GM12864 (cell line): ENCODE data around the gene C1orf50.

ENCODE experiments used
- DNase-seq: peaks from one replicate; pipeline ENCODE4 v3.0.0-alpha.2; 2011; ENCODE audit warnings: low read depth
- H3K4me3 ChIP-seq: 2 replicates; pipeline ENCODE4 v1.5.1; 2011; ENCODE audit warnings: mild to moderate bottlenecking, low read depth, low read length, control low read depth
- CTCF ChIP-seq: IDR thresholded peaks from 2 replicates; pipeline ENCODE4 v1.5.1; 2011; ENCODE audit warnings: low read depth, mild to moderate bottlenecking, moderate library complexity, low read length, control low read depth, inconsistent platforms; ENCODE audit errors: missing control alignments

Gene C1orf50

GRCh38 chr1:42784946-42785693 lies 18.1 kb downstream of the C1orf50 start, which contains the start of gene TMEM269:
TSS of gene TMEM269 (plus strand) at chr1:42784991. CDS start at chr1:42789894, 4,903 bp downstream.
- no peak within 1 kb of the TSS for H3K4me3 ChIP-seq
- no peak for TF ChIP-seq CTCF
- DNase-seq, result no peak

DNA sequence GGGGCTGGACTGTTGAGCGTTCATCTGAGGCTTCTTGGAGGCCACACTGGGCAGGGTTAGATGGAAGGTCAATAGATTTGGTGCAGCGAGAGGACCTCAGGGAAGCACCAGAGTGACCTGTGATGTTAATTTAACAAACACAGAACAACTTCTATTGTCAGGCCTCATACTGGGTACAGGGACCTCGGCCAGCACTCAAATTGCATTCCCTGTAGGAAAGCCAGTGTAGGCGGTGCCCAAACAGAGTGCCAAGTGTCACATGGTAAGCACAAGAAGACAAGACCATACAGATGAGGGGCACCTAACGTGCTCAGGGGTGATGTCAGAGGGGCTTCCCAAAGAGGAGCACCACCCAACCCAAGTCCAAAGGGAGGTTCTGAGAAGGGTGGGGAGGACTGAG lies 19.0 kb downstream of the C1orf50 start:
- no peak for TF ChIP-seq CTCF
- no peak overlapping the region for H3K4me3 ChIP-seq
- DNase-seq, result no peak

GRCh38 chr1:42788021-42788420 lies 21.0 kb downstream of the C1orf50 start:
- TF ChIP-seq CTCF, result no peak
- DNase-seq, result no peak

GRCh38 chr1:42793824-42794223 lies 26.8 kb downstream of the C1orf50 start:
- no peak overlapping the region for H3K4me3 ChIP-seq
- TF ChIP-seq CTCF, result no peak
- no peak for DNase-seq

More at GRCh38 chr1:42788021-42788420, 21.0 kb downstream of the C1orf50 start:
- no peak overlapping the region for H3K4me3 ChIP-seq

GRCh38 chr1:42797414-42797813 lies 30.4 kb downstream of the C1orf50 start:
- no peak for TF ChIP-seq CTCF
- DNase-seq, result no peak
- H3K4me3 ChIP-seq, result no peak overlapping the region

DNA sequence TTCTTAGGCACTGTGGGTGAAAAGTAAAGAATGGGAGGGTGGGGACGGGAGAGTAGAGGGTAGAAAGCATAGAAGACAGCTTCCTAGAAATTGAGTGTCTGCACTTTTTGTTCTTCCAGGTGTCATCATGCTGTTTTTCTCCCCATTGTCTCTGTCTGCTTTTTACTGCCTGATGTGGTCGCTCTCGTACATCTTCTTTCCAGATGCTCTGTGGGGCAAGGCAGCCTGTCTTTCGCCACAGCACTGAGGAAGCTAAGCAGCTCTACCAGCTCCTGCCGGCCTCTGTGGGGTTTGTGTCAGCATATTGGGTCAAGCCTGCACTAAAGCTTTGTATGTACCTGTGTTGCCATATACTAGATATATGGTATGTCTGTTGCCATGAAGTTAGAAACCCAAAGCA lies 30.9 kb downstream of the C1orf50 start:
- DNase-seq, result no peak

More for the DNA sequence above, 30.9 kb downstream of the C1orf50 start:
- no peak for TF ChIP-seq CTCF
- no peak overlapping the region for H3K4me3 ChIP-seq
